Measurements from ENCODE around the gene G3BP2.
"Not testable (repeated sequence)": the region's sequence is repeated elsewhere in the genome, so short reads cannot be mapped to it uniquely, and the experiment has no call there.

Gene G3BP2

GRCh38 chr4:75683482-75684155 is 10.4 kb upstream of the G3BP2 start:
- DNase-seq (ENCODE audit: low read depth), result no peak

DNA sequence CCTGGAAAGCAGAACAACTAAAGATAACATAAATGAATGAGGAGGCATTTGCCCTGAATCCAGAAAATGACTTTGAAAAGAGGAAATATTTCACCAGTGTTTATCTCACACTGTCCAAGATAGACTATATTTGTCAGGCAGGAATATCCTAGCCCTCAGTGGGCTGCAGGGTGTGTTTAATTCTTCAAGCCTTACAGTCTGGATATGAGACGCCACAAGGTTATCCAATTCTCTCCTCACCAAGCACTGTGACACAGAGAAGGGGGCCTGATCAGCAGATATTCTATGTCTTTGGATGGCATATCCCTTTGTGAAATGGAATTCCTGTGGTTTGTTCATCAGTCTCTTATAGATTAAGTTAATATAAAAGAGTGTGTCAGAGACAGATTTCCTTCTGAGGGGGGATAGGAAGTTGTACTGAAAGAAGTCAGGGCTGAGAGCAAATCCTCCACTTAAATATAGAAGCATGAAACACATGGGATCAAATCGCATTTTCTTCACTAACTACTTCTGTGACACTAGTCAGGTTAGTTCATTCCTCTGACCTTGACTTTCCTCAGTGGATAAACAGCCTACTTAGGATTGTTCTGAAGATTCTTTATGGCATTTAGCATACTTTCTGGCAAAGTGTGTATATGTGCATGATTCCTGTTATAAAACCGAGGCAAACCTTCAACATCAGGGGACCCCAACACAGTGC is 6.8 kb upstream of the G3BP2 start:
- no peak for DNase-seq (ENCODE audit: low read depth)

DNA sequence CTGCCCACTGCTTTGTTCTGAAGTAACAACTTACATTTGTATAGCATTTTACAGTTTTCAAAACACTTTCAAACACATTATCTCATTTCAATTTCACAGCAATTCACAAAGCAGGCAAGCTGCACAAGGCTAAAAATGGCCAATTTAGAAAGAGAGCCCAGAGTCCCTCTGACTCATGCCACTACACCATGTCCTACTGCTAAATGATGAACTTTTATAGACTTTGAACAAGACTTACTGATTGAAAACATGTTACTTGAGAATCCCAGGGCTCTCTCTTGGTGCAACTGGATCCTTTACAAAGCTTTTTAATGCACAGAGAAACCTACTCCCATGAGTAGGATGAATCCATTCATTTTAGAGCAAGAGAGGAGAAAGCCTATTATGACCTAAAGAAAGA is 5.8 kb upstream of the G3BP2 start:
- DNase-seq (ENCODE audit: low read depth), result no peak

GRCh38 chr4:75678473-75678872 is 5.3 kb upstream of the G3BP2 start:
- DNase-seq (ENCODE audit: low read depth), result no peak

GRCh38 chr4:75675004-75675531 is 1.9 kb upstream of the G3BP2 start:
- no peak for DNase-seq (ENCODE audit: low read depth)

DNA sequence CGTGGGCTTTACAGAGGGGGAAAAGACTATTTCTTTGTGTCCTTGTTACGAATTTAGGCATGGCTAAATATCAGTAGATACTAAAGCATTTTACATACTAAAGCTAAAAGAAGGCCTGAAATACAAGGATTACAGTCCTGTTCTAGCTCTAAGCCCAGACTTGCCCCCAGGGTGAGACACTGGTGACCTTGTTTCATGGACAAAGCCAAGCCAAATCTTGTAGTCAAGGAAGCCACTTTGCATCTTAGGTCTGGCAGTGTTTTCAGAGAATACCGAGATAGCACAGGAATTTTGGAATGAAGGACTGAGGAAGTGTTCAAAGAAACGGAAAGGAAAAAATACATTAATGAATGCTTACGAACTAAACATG is 733 bp upstream of the G3BP2 start:
- no peak for DNase-seq (ENCODE audit: low read depth)

DNA sequence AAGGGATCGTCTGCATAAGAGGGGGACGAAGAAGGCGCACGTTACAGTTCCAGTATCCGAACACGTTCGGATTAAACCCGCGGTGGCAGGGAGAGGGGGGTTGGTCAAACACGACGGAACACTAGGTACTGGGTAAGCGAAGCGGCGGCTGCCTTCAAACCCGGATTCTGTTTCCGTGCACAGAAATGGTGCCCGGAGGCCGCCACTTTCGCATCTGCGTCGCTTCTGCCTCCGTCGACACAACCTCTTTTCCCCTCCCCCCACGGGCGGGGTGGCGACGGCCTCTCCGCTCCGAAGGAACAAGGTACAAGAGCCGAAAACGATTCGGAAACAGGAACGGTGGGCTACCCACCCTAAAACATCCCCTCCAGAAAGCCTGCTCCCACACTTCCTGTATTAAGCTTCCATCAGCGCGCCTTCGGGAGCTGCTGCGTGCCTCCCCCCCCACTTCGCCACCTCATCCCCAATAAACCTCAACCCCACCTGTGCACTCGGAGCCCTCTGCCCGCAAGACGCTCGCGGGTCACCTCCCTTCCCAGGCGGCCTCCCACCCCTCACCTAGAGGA is 667 bp downstream of the G3BP2 start:
- DNase-seq (ENCODE audit: low read depth), result peak; percentile 77

GRCh38 chr4:75671802-75672421 is 1.3 kb downstream of the G3BP2 start:
- no peak for DNase-seq (ENCODE audit: low read depth)

- no peak for DNase-seq (ENCODE audit: low read depth)
Observed at GRCh38 chr4:75668596-75668995, 4.6 kb downstream of the G3BP2 start.

- DNase-seq (ENCODE audit: low read depth), result not testable (repeated sequence)
Observed at GRCh38 chr4:75667636-75668035, 5.6 kb downstream of the G3BP2 start.

GRCh38 chr4:75666299-75666698 is 6.9 kb downstream of the G3BP2 start:
- no peak for DNase-seq (ENCODE audit: low read depth)

DNA sequence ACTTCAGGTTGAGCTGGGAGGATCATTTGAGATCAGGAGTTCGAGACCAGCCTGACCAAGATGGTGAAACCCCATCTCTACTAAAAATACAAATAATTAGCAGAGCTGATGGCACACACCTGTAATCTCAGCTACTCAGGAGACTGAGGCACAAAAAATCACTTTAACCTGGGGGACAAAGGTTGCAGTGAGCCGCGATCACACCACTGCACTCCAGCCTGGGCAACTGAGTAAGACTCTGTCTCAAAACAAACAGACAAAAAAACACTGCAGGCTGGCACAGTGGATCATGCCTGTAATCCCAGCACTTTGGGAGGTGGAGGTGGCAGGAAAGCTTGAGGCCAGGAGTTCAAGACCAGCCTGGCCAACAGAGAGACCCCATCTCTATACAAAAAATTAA is 8.6 kb downstream of the G3BP2 start:
- DNase-seq (ENCODE audit: low read depth), result not testable (repeated sequence)

DNA sequence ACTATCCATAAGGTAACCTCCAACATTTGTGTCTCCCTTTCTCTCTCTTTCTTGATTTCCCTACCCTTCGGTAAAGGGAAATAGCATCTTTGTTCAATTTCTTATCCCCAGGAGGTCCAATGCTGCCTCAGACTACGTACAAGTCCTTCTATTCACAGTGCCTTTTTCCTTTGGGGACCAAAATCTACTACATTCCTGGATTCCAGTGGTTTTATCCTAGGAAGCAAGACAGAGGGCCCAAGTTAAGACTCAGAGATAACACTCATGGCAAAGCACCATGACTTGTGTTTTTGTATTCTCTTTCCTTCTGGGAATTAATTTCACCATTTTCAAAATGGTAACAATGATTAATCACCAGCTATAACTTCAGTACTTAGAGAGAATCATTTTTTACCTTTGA is 10.6 kb downstream of the G3BP2 start:
- DNase-seq (ENCODE audit: low read depth), result no peak

- no peak for DNase-seq (ENCODE audit: low read depth)
Observed at GRCh38 chr4:75660491-75660890, 12.7 kb downstream of the G3BP2 start.

- DNase-seq (ENCODE audit: low read depth), result no peak
Observed at GRCh38 chr4:75659512-75660031, 13.6 kb downstream of the G3BP2 start.

DNA sequence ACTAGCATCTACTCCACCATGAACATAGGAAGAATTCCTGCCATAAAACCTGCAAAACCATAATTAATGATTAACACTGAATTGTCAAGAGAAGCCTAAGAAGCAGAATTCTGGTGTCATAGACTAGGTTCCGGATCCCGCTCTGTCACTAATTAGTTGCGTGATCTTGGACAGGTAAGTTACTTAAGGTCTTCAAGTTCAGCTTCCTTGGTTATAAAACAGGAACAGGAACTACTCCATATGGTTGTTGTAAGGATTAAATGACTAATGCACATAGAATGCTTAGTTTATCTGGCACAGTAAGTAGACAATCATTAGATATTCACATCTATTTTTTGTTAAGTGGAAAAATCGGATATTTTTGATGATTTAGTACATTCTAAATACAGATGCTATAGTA is 14.3 kb downstream of the G3BP2 start:
- no peak for DNase-seq (ENCODE audit: low read depth)

- DNase-seq (ENCODE audit: low read depth), result no peak
Observed at GRCh38 chr4:75655562-75655961, 17.6 kb downstream of the G3BP2 start.

DNA sequence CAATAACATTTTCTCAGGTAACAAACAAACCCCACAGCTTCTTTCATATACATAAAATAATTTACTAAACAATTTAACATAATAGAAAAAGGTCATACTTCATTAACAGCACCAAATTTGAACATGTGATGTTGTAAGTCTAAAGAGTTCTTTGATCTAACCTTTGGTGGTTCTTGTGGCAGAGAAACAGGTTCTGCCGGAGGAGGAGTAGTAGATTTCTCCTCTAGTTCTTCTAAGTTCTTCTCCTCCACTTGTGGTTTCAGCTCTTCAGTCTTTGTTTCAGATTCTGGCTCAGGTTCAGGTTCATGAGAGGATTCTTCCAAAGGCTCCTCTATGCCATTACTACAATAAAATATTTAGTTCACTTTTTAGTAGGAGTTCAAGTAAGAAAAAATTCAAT is 18.3 kb downstream of the G3BP2 start:
- DNase-seq (ENCODE audit: low read depth), result no peak

DNA sequence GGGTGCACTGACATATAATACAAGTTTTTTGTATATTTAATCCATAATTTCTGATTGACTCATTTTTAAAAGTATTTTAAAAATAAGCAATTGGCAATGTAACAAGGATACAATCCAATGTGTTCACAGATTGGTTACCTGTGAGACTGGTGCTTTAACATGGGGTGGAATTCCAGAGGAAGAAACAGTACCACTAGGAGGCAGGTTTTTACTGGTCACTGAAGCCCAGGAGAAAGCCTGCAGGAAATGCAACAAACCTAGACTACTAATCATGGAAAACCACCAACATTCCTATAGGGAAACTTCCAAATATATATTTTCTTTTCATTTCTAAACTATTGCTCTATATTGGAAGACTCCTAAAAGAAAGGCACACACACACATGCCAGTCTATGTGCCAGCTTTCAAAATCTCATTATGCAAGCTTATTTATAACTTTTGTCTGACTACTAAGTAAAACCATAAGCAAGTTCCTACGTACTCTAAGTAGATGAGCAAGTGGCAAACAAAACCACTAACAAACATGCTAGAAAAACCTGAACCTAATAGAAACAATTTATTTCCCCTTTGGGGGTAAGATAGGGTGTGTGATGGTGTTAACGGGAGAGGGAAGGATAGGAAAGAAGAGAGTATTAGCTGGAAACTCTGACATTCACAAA is 19.2 kb downstream of the G3BP2 start:
- no peak for DNase-seq (ENCODE audit: low read depth)

DNA sequence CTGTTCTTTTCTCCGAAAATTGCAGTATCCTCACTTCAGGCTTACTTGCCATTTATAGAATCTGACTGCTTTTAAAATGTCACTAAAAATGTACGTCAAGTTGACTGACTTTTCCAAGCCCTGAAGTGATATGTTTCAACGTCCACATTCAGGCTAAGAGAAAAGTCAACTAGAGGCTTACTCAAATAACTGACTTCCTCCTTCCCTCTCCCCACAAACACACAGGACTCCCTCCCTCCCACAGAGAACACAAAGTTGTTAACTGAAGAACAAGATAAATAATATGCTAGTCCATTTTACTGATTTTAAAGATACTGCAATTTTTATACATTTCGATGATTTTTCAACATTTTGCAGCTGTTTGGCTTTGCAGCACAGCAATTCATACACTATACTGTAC is 29.1 kb downstream of the G3BP2 start:
- DNase-seq (ENCODE audit: low read depth), result no peak

DNA sequence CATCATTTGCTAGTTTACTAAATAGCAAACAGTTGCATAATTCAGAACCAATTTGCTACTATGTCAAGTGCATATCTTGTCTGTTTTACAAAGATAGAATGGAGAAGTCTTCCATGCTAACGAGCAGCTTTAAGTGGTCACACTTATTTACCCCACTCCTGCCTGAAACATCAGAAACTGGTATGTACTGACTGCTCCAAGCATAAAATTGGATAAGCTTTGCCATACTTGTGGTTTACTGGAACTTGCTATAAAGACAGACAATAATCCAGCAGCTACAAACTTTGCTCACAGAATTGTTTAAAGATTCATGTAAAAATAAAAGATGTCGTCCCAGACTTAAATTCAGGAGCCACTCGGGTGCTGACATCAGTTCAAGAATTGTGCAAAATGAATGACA is 29.6 kb downstream of the G3BP2 start:
- no peak for DNase-seq (ENCODE audit: low read depth)

- no peak for DNase-seq (ENCODE audit: low read depth)
Observed at GRCh38 chr4:75639124-75639695, 34.0 kb downstream of the G3BP2 start.

All from activated T-cell treated with anti-CD3 and anti-CD28 coated beads for 24 hours (primary cell).